22Rv1 (cell line): ENCODE measurements around the gene WDR5.

ENCODE experiments used
- H3K27ac ChIP-seq: fragments of 450-650 bp; 2 replicates; pipeline ENCODE4 v1.5.1; 2017
- ZFX ChIP-seq: fragments of 450-650 bp; IDR thresholded peaks from 2 replicates; pipeline ENCODE4 v1.6.1; 2017; ENCODE audit warnings: antibody characterized with exemption, borderline replicate concordance
- TF ChIP-seq, protein P1 (sequence below): fragments of 450-650 bp; IDR thresholded peaks from 2 replicates; pipeline ENCODE4 v1.5.1; 2017; ENCODE audit warnings: mild to moderate bottlenecking

The WDR5 gene

GRCh38 chr9:134172198-134173126, 36.6 kb downstream of the WDR5 start:
- TF ChIP-seq, protein P1, sequence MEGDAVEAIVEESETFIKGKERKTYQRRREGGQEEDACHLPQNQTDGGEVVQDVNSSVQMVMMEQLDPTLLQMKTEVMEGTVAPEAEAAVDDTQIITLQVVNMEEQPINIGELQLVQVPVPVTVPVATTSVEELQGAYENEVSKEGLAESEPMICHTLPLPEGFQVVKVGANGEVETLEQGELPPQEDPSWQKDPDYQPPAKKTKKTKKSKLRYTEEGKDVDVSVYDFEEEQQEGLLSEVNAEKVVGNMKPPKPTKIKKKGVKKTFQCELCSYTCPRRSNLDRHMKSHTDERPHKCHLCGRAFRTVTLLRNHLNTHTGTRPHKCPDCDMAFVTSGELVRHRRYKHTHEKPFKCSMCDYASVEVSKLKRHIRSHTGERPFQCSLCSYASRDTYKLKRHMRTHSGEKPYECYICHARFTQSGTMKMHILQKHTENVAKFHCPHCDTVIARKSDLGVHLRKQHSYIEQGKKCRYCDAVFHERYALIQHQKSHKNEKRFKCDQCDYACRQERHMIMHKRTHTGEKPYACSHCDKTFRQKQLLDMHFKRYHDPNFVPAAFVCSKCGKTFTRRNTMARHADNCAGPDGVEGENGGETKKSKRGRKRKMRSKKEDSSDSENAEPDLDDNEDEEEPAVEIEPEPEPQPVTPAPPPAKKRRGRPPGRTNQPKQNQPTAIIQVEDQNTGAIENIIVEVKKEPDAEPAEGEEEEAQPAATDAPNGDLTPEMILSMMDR = no peak
- no peak for TF ChIP-seq ZFX
- no peak overlapping the region for H3K27ac ChIP-seq

DNA sequence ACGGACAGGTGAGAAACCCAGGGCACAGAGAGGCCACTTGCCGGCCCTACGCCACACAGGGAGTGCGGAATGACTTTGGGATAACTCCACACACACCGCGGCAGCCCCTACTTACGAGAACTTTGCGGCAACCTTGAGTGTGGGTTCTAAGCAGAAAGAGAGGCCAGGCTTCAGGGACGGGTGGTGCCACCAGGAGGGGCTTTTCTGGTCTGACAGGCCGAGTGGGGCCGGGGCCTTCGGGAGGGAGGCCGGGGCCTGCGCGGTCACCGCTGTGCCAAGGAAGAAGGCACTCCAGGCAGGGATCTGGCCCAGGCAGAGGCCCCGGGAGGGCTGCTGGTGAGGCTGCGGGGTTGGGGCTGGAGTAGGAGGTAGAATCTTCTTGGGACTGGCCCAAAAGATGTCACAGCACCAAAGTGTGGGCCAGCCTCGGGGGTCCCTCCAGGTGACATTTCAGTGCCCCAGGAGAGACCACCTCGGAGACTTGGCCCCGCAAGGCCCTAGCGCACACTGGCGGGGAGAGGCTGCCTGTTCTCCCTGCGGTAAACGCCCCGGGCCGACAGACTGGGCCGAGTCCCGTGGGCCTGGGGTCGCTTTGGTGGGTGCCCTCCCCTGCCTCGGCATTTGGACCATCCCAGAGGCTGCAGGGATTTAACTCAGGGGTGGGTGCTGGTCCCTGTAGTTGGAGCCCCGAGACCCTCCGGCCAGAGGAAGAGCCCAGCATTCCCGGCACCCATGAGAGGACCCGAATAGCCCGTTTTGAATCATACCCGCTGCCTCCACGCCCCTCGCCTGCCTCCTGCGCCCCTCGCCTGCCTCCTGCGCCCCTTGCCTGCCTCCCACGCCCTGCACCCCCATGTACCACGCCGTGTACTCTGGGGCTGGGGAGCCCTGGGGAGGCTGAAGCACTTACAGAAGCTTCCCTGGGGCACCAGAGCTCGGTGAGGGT, 37.5 kb downstream of the WDR5 start:
- no peak for TF ChIP-seq ZFX
- TF ChIP-seq, protein P1 = no peak
- H3K27ac ChIP-seq = no peak overlapping the region

DNA sequence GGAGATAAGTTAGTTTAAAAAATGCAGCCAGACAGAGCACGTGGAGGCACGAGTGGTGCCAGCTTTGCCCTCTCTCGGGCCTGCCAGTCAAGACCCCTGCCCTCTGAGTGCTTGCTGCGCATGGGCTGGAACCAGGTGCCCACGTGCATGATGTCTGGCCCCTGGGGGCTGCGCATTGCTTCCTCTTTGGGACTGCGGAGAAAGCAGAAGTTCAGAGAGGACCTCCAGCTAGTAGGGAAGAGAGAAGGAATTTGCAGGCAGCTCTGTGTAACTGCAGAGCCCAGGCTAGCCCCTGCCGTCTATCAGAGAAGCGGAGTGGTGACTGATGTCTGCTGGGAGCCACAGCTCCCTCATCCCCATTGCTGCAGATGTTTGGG, 38.2 kb downstream of the WDR5 start:
- H3K27ac ChIP-seq = no peak overlapping the region
- TF ChIP-seq, protein P1 = no peak
- no peak for TF ChIP-seq ZFX

DNA sequence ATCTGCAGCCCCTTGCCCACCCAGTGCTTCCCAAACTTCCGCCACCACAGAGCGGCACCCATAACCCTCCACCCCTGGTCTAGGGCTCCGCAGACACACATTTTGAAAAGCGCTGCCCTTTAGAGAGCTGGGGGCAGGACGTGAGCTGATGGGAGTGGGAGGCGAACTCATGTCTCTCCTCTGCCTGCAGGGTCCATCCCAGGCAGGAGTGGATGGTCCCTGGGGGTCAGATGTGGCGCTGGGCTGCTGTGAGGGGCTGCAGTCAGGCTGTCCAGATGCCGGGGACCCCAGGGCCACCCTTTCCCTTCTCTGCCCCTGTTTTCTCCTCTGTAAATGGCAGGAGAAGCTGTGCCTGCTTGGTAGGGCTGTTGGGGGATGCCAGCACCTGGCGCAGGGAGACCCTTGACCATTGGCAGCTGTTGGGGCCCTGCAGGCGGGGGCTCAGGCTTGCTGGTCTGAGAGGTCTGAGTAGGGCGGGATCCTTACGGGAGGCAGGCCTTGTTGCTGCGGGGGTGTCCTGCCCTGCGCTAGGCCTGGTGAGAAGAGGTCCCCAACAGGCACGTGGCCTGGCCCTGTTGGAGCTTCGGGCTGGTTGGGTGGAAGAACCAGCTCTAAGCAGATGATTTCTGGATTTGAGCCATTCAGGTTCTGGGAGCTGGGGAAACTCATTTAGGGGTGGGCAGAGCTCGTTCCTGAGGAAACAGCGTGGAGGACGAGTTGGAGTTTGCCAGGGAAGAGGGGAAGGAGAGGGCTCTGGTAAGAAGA, 38.8 kb downstream of the WDR5 start:
- no peak overlapping the region for H3K27ac ChIP-seq
- no peak for TF ChIP-seq ZFX
- TF ChIP-seq, protein P1 = no peak

GRCh38 chr9:134175291-134175807, 39.5 kb downstream of the WDR5 start:
- H3K27ac ChIP-seq = no peak overlapping the region
- TF ChIP-seq ZFX = no peak
- TF ChIP-seq, protein P1 = no peak

DNA sequence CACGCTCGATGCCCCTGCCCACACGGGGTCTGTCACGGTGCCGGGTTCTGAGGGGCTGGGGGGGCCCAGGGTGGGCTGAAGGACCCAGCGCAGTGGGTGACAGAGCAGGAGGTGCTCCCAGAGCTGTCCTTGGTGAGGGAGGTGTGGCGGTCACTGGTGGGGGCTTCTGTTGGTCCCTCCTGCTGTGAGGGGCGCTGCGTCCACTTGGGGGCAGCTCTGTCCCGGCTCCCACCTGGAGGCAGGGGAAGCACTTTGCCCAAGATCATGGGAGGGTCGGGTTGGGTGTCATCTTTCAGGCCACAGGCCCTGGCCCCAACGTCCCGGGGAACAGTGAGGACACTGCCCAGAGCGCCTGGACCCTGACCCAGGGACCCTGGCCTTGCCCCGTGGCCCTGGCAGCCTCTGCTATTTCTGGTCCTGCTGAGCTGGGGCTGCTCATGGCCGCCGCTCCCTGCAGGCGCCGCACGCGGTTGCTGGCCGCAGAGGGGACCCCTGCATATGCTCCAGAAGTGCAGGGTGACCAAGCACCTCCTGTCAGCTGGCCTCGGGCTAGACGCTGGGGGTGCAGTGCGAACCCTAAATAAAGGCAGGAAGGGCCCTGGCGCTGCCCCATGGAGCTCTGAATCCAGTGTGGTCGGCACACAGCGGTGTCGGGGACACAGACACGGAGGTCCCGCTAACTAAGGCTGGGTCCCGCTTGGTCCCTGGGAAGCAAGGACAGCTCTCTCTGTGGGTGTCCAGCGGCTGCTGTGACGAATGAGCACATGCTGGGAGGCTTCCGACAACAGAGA, 40.1 kb downstream of the WDR5 start:
- H3K27ac ChIP-seq = no peak overlapping the region
- TF ChIP-seq ZFX = no peak
- TF ChIP-seq, protein P1 = no peak
